CD4-positive, alpha-beta T cell (primary cell): ENCODE measurements around the gene ANKRD63. TPM values are rescaled to one million over a fixed set of nuclear protein-coding genes. Genes with fewer than 3 reads are reported as not detected.

Source experiments
- ATAC-seq: fragments of 200-7000 bp; cut with Tn5 transposase; one replicate; pipeline ENCODE4 v1.10.0; 2022; ENCODE audit warnings: mild to moderate bottlenecking; ENCODE audit not compliant: poor library complexity
- CTCF ChIA-PET: fragments of 350-600 bp; sonication (Branson Sonifier 250); formaldehyde crosslinking; loops from one replicate; lab custom pipeline; 2021; ENCODE audit warnings: antibody characterized with exemption, inconsistent platforms; lab: Charles Lee
- POLR2A ChIA-PET: fragments of 350-600 bp; sonication (Branson Sonifier 250); formaldehyde crosslinking; loops from one replicate; lab custom pipeline; 2021; ENCODE audit warnings: antibody characterized with exemption, inconsistent platforms; lab: Charles Lee
- DNase-seq, 14 experiments: peaks; one replicate each; pipeline ENCODE4 v3.0.0-alpha.2; 2013 to 2020; ENCODE audit warnings: mixed read lengths in 2 of 14
- H3K27ac ChIP-seq, 2 donors: one replicate each; pipeline versions ENCODE4 v1.5.1 to v1.7.0; 2013; ENCODE audit warnings: low read length in 2 of 2, low read depth in 1 of 2, mild to moderate bottlenecking in 1 of 2
- H3K27me3 ChIP-seq, 2 experiments: 1 replicate in 1 of 2; 2 replicates in 1 of 2; pipeline versions ENCODE4 v1.6.1 to v1.7.0; 2013; ENCODE audit warnings: low read length in 2 of 2, control low read depth in 1 of 2, mild to moderate bottlenecking in 1 of 2, moderate library complexity in 1 of 2; ENCODE audit not compliant: insufficient read depth in 2 of 2, control insufficient read depth in 1 of 2
- H3K36me3 ChIP-seq: one replicate; pipeline ENCODE4 v1.6.1; 2013; ENCODE audit warnings: low read length, control low read depth; ENCODE audit not compliant: insufficient read depth
- H3K4me1 ChIP-seq: one replicate; pipeline ENCODE4 v1.6.1; 2013; ENCODE audit warnings: low read length, control low read depth; ENCODE audit not compliant: insufficient read depth
- H3K4me3 ChIP-seq: one replicate; pipeline ENCODE4 v1.5.1; 2013; ENCODE audit warnings: mild to moderate bottlenecking, low read length, moderate library complexity
- H3K9me3 ChIP-seq, 2 experiments: 1 replicate in 1 of 2; 2 replicates in 1 of 2; pipeline versions ENCODE4 v1.6.1 to v1.7.0; 2013; ENCODE audit warnings: low read length in 2 of 2, mild to moderate bottlenecking in 2 of 2, control low read depth in 1 of 2, moderate library complexity in 1 of 2; ENCODE audit not compliant: control insufficient read depth in 1 of 2, insufficient read depth in 1 of 2
- H3K27ac Mint-ChIP-seq: one replicate; pipeline ENCODE4 v1.8.0; 2020; ENCODE audit warnings: mixed read lengths
- H3K27me3 Mint-ChIP-seq: one replicate; pipeline ENCODE4 v1.8.0; 2021; ENCODE audit warnings: mixed read lengths
- H3K36me3 Mint-ChIP-seq: one replicate; pipeline ENCODE4 v1.8.0; 2021; ENCODE audit warnings: low read depth, mixed read lengths
- H3K4me1 Mint-ChIP-seq: one replicate; pipeline ENCODE4 v1.8.0; 2021; ENCODE audit warnings: low read depth, mixed read lengths
- H3K4me3 Mint-ChIP-seq: one replicate; pipeline ENCODE4 v1.8.0; 2020; ENCODE audit warnings: mild to moderate bottlenecking, mixed read lengths
- H3K9me3 Mint-ChIP-seq: one replicate; pipeline ENCODE4 v1.8.0; 2020; ENCODE audit warnings: mixed read lengths
- CTCF ChIP-seq: fragments of 200-600 bp; IDR thresholded peaks from one replicate; pipeline ENCODE4 v1.8.0; 2022; ENCODE audit warnings: antibody characterized with exemption, mild to moderate bottlenecking
- intact Hi-C, 2 experiments: fragments of 100-400 bp; cut with DNase I in 1 of 2; cut with micrococcal nuclease in 1 of 2; formaldehyde crosslinking; loops; one replicate each; pipeline versions ENCODE4 v1.15.1 to v1.9.0; 2023 to 2025; cut with DNase I, micrococcal nuclease
- total RNA-seq, 174 experiments: library from RNA in 2 of 174; stranded (reverse) in 2 of 174; gene quantifications; one replicate each; pipeline ENCODE4 v1.2.3 and lab custom pipeline; 2021 to 2026

The ANKRD63 gene
- total RNA-seq, 2 experiments from 2014 or later, result not detected

DNA sequence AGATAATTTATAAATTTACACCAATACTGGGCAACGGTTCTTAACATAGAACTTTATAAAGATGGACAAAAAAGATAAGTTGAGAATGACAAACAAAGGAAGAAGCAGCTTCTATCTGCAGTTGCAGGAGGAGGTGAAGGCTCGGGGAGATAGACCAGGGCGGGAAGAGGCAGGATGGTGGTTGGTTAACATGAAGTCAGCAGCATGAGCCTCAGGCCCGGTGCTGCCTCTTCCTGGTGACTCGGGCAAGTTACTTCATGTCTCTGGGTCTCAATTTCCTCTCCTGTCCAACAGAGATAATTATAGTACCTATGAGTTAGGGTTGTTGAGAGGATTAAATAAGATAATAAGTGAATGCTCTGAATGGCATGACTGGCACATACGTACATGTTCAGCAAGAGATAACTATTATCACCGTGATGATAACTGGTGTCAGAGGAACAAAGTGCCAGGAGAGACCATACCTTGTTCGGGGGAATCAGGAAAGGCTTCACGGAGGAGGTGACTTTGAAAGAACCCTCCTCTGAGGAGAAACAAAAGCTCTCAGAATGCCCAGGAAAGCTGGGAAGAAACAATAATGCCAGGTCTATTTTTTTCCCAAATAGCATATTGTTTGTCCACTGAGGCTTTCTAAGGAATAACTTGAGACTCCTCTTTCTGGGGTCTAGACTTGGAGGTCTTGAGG lies 39.6 kb downstream of the ANKRD63 start:
- peaks cover 15 to 23% of the 10 kb centered on the region in 2 experiments for H3K27me3 ChIP-seq
- no peak for TF ChIP-seq CTCF
- POLR2A ChIA-PET, result no interaction called here
- no peak for ATAC-seq
- DNase-seq, result no peak
- CTCF ChIA-PET, result no interaction called here
- peaks cover 23% of the 10 kb centered on the region for H3K27me3 Mint-ChIP-seq
- no peak overlapping the region for H3K27ac ChIP-seq
- H3K4me3 Mint-ChIP-seq, result no peak overlapping the region
- H3K4me1 ChIP-seq, result peaks cover 10% of the 10 kb centered on the region
- H3K4me1 Mint-ChIP-seq, result peaks cover 7% of the 10 kb centered on the region
- H3K27ac Mint-ChIP-seq, result no peak overlapping the region
- intact Hi-C loops, result no loop called here
- no peak overlapping the region for H3K4me3 ChIP-seq
- no peaks in the 10 kb centered on the region for H3K9me3 Mint-ChIP-seq
- peaks cover 0 to 12% of the 10 kb centered on the region in 2 experiments for H3K9me3 ChIP-seq
- H3K36me3 Mint-ChIP-seq, result no peaks in the 10 kb centered on the region
- no peaks in the 10 kb centered on the region for H3K36me3 ChIP-seq

GRCh38 chr15:40242601-40243000 lies 40.3 kb downstream of the ANKRD63 start:
- Histone ChIP-seq H3K27ac (no peak overlapping the region), H3K9me3 (peaks cover 0 to 12% of the 10 kb centered on the region in 2 experiments), H3K36me3 (no peaks in the 10 kb centered on the region), H3K4me1 (peaks cover 10% of the 10 kb centered on the region), H3K4me3 (no peak overlapping the region), H3K27me3 (peaks cover 15 to 23% of the 10 kb centered on the region in 2 experiments)
- DNase-seq (peak in 1 of 14 experiments; percentile 20), ATAC-seq (no peak)
- Mint-ChIP-seq H3K36me3 (no peaks in the 10 kb centered on the region), H3K4me1 (peaks cover 7% of the 10 kb centered on the region), H3K9me3 (no peaks in the 10 kb centered on the region), H3K27me3 (peaks cover 30% of the 10 kb centered on the region), H3K4me3 (no peak overlapping the region), H3K27ac (no peak overlapping the region)
- POLR2A ChIA-PET, result no interaction called here
- CTCF ChIA-PET, result no interaction called here
- intact Hi-C loops, result no loop called here
- no peak for TF ChIP-seq CTCF

DNA sequence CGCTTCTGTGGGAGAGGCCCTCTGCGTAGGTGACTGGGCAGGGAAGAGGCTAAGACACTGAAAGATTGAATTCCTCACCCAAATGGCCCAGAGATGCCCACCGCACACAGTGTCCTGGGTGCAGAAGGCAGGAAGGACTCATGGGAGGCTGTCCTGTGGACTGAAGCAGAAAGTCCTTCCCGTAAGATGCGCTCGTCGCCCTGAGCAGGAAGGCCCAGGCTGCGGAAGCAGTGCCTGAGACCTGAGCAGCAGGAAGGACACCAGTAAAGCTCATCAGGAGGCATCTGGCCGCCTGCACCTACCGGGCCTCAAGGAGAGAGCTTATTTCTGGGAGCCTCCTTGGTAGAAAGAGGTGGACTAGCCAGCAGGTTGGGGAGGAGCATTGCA lies 40.7 kb downstream of the ANKRD63 start:
- POLR2A ChIA-PET, result no interaction called here
- no peak for TF ChIP-seq CTCF

More for the DNA sequence above, 40.7 kb downstream of the ANKRD63 start:
- peaks cover 15 to 23% of the 10 kb centered on the region in 2 experiments for H3K27me3 ChIP-seq
- no peaks in the 10 kb centered on the region for H3K36me3 Mint-ChIP-seq
- CTCF ChIA-PET, result no interaction called here
- H3K4me1 ChIP-seq, result peaks cover 10% of the 10 kb centered on the region
- intact Hi-C loops, result no loop called here
- peaks cover 7% of the 10 kb centered on the region for H3K4me1 Mint-ChIP-seq
- H3K36me3 ChIP-seq, result no peaks in the 10 kb centered on the region
- peaks cover 30% of the 10 kb centered on the region for H3K27me3 Mint-ChIP-seq
- no peak overlapping the region for H3K27ac Mint-ChIP-seq
- peaks cover 0 to 12% of the 10 kb centered on the region in 2 experiments for H3K9me3 ChIP-seq
- H3K9me3 Mint-ChIP-seq, result no peaks in the 10 kb centered on the region
- no peak overlapping the region for H3K27ac ChIP-seq
- ATAC-seq, result no peak
- no peak overlapping the region for H3K4me3 ChIP-seq
- no peak overlapping the region for H3K4me3 Mint-ChIP-seq
- DNase-seq, result peak in 1 of 14 experiments; percentile 20
